ENCODE data around the gene MYO1E.

GRCh38 chr15:59301527-59301926, 71.1 kb downstream of the MYO1E start:
- TF ChIP-seq CTCF (IDR thresholded peaks at IDR 0.05; ENCODE audit: poor library complexity, severe bottlenecking) (no peak), SMC3 (conservative IDR thresholded peaks at IDR 0.05; ENCODE audit: poor library complexity) (no peak)
